Measurements from ENCODE around the gene AMBRA1. TPM values are rescaled to one million over a fixed set of nuclear protein-coding genes. Genes with fewer than 3 reads are reported as not detected.

The AMBRA1 gene
- total RNA-seq, 4 donors from 2014 or later: 25.7 to 33.1 (median 30.2) TPM

GRCh38 chr11:46387456-46387855 lies 206.4 kb downstream of the AMBRA1 start:
- no peak for ATAC-seq
- WGBS, 2 donors (ENCODE audit: low coverage in 1 of 2): 74 to 77% methylated on average over 4 of the region's 5 CpGs

GRCh38 chr11:46386674-46387073 lies 207.1 kb downstream of the AMBRA1 start:
- TF ChIP-seq POLR2AphosphoS5 (IDR thresholded peaks at IDR 0.05): no peak
- TF ChIP-seq CTCF (IDR thresholded peaks at IDR 0.05): no peak
- TF ChIP-seq POLR2A (IDR thresholded peaks at IDR 0.05): no peak
- H3K36me3 ChIP-seq: no peaks in the 10 kb centered on the region
- H3K4me1 ChIP-seq: peaks cover 0 to 43% (median 29%) of the 10 kb centered on the region in 3 donors
- 83 to 93% methylated on average over 4 of the region's 4 CpGs for WGBS, 2 donors (ENCODE audit: low coverage in 1 of 2)
- no peak overlapping the region for H3K4me3 ChIP-seq
- H3K9me3 ChIP-seq: no peaks in the 10 kb centered on the region
- ATAC-seq: no peak
- H3K27ac ChIP-seq: no peak overlapping the region
- peaks cover 100% of the 10 kb centered on the region for H3K27me3 ChIP-seq

More at GRCh38 chr11:46387456-46387855, 206.4 kb downstream of the AMBRA1 start:
- H3K9me3 ChIP-seq: no peaks in the 10 kb centered on the region
- H3K4me3 ChIP-seq: no peak overlapping the region
- H3K36me3 ChIP-seq: no peaks in the 10 kb centered on the region
- no peak overlapping the region for H3K27ac ChIP-seq
- H3K4me1 ChIP-seq: peaks cover 0 to 43% (median 29%) of the 10 kb centered on the region in 3 donors
- TF ChIP-seq CTCF (IDR thresholded peaks at IDR 0.05) (no peak), POLR2A (IDR thresholded peaks at IDR 0.05) (no peak), EP300 (IDR thresholded peaks at IDR 0.05) (no peak), POLR2AphosphoS5 (IDR thresholded peaks at IDR 0.05) (no peak)
- H3K27me3 ChIP-seq: peaks cover 100% of the 10 kb centered on the region

GRCh38 chr11:46386005-46386578 lies 207.7 kb downstream of the AMBRA1 start:
- TF ChIP-seq EP300 (IDR thresholded peaks at IDR 0.05): no peak
- no peak for TF ChIP-seq CTCF (IDR thresholded peaks at IDR 0.05)
- no peak for TF ChIP-seq POLR2AphosphoS5 (IDR thresholded peaks at IDR 0.05)
- TF ChIP-seq POLR2A (IDR thresholded peaks at IDR 0.05): no peak
- no peak overlapping the region for H3K27ac ChIP-seq
- peaks cover 0 to 43% (median 27%) of the 10 kb centered on the region in 3 donors for H3K4me1 ChIP-seq
- no peak for ATAC-seq
- no peaks in the 10 kb centered on the region for H3K36me3 ChIP-seq
- no peak overlapping the region for H3K4me3 ChIP-seq
- 90% methylated on average over 9 of the region's 25 CpGs; no CpG with 5 or more reads in 1 of the 2 donors for WGBS, 2 donors (ENCODE audit: low coverage in 1 of 2)
- peaks cover 100% of the 10 kb centered on the region for H3K27me3 ChIP-seq
- H3K9me3 ChIP-seq: no peaks in the 10 kb centered on the region

GRCh38 chr11:46385169-46386004 lies 208.4 kb downstream of the AMBRA1 start:
- Histone ChIP-seq H3K4me3 (no peak overlapping the region), H3K27ac (no peak overlapping the region), H3K4me1 (peaks cover 0 to 43% (median 23%) of the 10 kb centered on the region in 3 donors), H3K9me3 (no peaks in the 10 kb centered on the region), H3K27me3 (peaks cover 100% of the 10 kb centered on the region), H3K36me3 (no peaks in the 10 kb centered on the region)
- WGBS, 2 donors (ENCODE audit: low coverage in 1 of 2): 95% methylated on average over 19 of the region's 47 CpGs; no CpG with 5 or more reads in 1 of the 2 donors
- TF ChIP-seq POLR2AphosphoS5 (IDR thresholded peaks at IDR 0.05) (no peak), POLR2A (IDR thresholded peaks at IDR 0.05) (no peak), EP300 (IDR thresholded peaks at IDR 0.05) (no peak), CTCF (IDR thresholded peaks at IDR 0.05) (no peak)
- ATAC-seq: no peak
